Measurements from ENCODE around the gene LYPD3. TPM values are rescaled to one million over a fixed set of nuclear protein-coding genes. Genes with fewer than 3 reads are reported as not detected.

LYPD3 gene
- total and polyA plus RNA-seq, 9 donors = 0.39 to 13.9 (median 0.86) TPM

- Histone ChIP-seq H3K4me3 (ENCODE audit: low read length) (peak overlapping the region; percentile 84), H3K27me3 (ENCODE audit: control insufficient read depth, insufficient read depth, low read length) (peaks cover 13% of the 10 kb centered on the region), H3K27ac (ENCODE audit: low read length) (peak overlapping the region; percentile 86), H3K4me1 (ENCODE audit: control insufficient read depth, insufficient read depth, low read length) (peaks cover 33% of the 10 kb centered on the region), H3K36me3 (ENCODE audit: control insufficient read depth, insufficient read depth, low read length) (peaks cover 16% of the 10 kb centered on the region), H3K9me3 (replicated peaks; ENCODE audit: control insufficient read depth, low read depth, low read length) (no peaks in the 10 kb centered on the region)
- WGBS (ENCODE audit: insufficient coverage) = under 1% methylated on average over 63 of the region's 64 CpGs
- peak; percentile 97 for DNase-seq
These were observed 38.4 kb upstream of the LYPD3 start for GRCh38 chr19:43503501-43504425.

DNA sequence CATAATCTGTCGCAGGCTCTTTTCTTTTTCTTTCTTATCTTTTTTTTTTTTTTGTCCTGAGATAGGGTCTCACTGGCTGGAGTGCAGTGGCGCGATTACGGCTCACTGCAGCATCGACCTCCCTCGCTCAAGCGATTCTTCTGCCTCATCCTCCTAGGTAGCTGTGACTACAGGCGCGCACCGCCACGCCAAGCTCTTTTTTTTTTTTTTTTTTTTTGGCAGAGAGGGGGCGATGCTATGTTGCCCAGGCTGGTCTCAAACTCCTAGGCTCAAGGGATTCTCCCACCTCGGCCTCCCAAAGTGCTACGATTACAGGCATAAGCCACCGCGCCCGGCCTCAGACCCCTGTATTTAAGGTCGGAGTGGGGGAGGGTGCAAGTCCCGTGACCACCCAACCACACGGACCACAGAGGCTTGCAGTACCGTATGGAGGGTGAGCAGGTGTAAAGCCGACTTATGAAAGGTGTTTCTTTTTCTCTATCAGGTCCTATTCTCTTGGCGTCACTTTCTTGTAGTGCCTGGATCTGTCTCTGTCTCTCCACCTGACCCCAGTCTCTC is 37.1 kb upstream of the LYPD3 start:
- H3K9me3 ChIP-seq (replicated peaks; ENCODE audit: control insufficient read depth, low read depth, low read length) = no peaks in the 10 kb centered on the region
- 54% methylated on average over 9 of the region's 23 CpGs for WGBS (ENCODE audit: insufficient coverage)
- peaks cover 11% of the 10 kb centered on the region for H3K36me3 ChIP-seq (ENCODE audit: control insufficient read depth, insufficient read depth, low read length)
- DNase-seq = no peak
- H3K27ac ChIP-seq (ENCODE audit: low read length) = no peak overlapping the region
- H3K4me3 ChIP-seq (ENCODE audit: low read length) = no peak overlapping the region
- peaks cover 38% of the 10 kb centered on the region for H3K4me1 ChIP-seq (ENCODE audit: control insufficient read depth, insufficient read depth, low read length)
- peaks cover 13% of the 10 kb centered on the region for H3K27me3 ChIP-seq (ENCODE audit: control insufficient read depth, insufficient read depth, low read length)

- Histone ChIP-seq H3K27ac (ENCODE audit: low read length) (no peak overlapping the region), H3K27me3 (ENCODE audit: control insufficient read depth, insufficient read depth, low read length) (peaks cover 13% of the 10 kb centered on the region), H3K36me3 (ENCODE audit: control insufficient read depth, insufficient read depth, low read length) (peaks cover 15% of the 10 kb centered on the region), H3K4me3 (ENCODE audit: low read length) (no peak overlapping the region), H3K4me1 (ENCODE audit: control insufficient read depth, insufficient read depth, low read length) (peaks cover 38% of the 10 kb centered on the region), H3K9me3 (replicated peaks; ENCODE audit: control insufficient read depth, low read depth, low read length) (no peaks in the 10 kb centered on the region)
- no peak for DNase-seq
- 39% methylated on average over 20 of the region's 43 CpGs for WGBS (ENCODE audit: insufficient coverage)
These were observed 36.4 kb upstream of the LYPD3 start for GRCh38 chr19:43501661-43502418.

- Histone ChIP-seq H3K4me3 (ENCODE audit: low read length) (no peak overlapping the region), H3K9me3 (replicated peaks; ENCODE audit: control insufficient read depth, low read depth, low read length) (no peaks in the 10 kb centered on the region), H3K4me1 (ENCODE audit: control insufficient read depth, insufficient read depth, low read length) (peaks cover 29% of the 10 kb centered on the region), H3K36me3 (ENCODE audit: control insufficient read depth, insufficient read depth, low read length) (peaks cover 27% of the 10 kb centered on the region), H3K27me3 (ENCODE audit: control insufficient read depth, insufficient read depth, low read length) (peaks cover 13% of the 10 kb centered on the region), H3K27ac (ENCODE audit: low read length) (peak overlapping the region; percentile 63)
- DNase-seq = no peak
- WGBS (ENCODE audit: insufficient coverage) = 68% methylated on average over 3 of the region's 3 CpGs
These were observed 33.6 kb upstream of the LYPD3 start for GRCh38 chr19:43499042-43499441.

DNA sequence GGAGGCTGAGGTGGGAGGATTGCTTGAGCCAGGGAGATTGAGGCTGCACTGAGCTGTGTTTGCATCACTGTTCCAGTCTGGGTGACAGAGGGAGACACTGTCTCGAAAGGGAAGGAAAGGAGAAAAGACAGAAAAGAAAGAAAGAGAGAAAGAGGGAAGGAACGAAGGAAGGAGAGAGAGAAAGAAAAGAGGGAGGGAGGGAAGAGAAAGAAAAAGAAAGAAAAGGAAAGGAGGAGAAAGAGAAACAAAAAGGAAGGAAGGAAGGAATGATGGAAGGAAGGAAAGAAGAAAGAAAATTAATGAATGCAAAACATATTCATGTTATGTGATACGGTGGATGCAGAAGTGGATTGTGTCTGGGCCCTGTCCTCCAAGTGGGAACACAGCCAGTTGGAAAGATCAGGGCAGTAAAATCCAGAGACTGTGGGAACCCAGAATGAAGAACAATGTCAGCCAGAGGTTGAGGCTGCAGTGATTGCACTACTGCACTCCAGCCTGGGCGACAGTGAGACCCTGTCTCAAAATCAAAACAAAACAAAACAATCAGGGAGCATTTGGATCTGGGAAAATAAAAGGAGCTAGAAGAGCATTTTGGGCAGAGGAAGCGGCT is 32.9 kb upstream of the LYPD3 start:
- 53% methylated on average over 4 of the region's 5 CpGs for WGBS (ENCODE audit: insufficient coverage)
- Histone ChIP-seq H3K9me3 (replicated peaks; ENCODE audit: control insufficient read depth, low read depth, low read length) (no peaks in the 10 kb centered on the region), H3K27me3 (ENCODE audit: control insufficient read depth, insufficient read depth, low read length) (peaks cover 13% of the 10 kb centered on the region), H3K36me3 (ENCODE audit: control insufficient read depth, insufficient read depth, low read length) (peaks cover 27% of the 10 kb centered on the region), H3K4me1 (ENCODE audit: control insufficient read depth, insufficient read depth, low read length) (peaks cover 24% of the 10 kb centered on the region), H3K27ac (ENCODE audit: low read length) (no peak overlapping the region), H3K4me3 (ENCODE audit: low read length) (no peak overlapping the region)
- peak; percentile 93 for DNase-seq

GRCh38 chr19:43496960-43497359 is 31.6 kb upstream of the LYPD3 start:
- H3K9me3 ChIP-seq (replicated peaks; ENCODE audit: control insufficient read depth, low read depth, low read length) = no peaks in the 10 kb centered on the region
- peaks cover 4% of the 10 kb centered on the region for H3K27me3 ChIP-seq (ENCODE audit: control insufficient read depth, insufficient read depth, low read length)
- H3K4me3 ChIP-seq (ENCODE audit: low read length) = no peak overlapping the region
- WGBS (ENCODE audit: insufficient coverage) = 76% methylated on average over 4 of the region's 7 CpGs
- peaks cover 15% of the 10 kb centered on the region for H3K4me1 ChIP-seq (ENCODE audit: control insufficient read depth, insufficient read depth, low read length)
- H3K36me3 ChIP-seq (ENCODE audit: control insufficient read depth, insufficient read depth, low read length) = peaks cover 27% of the 10 kb centered on the region
- H3K27ac ChIP-seq (ENCODE audit: low read length) = no peak overlapping the region
- no peak for DNase-seq

GRCh38 chr19:43495082-43495481 is 29.7 kb upstream of the LYPD3 start:
- WGBS (ENCODE audit: insufficient coverage) = 70% methylated on average over 5 of the region's 8 CpGs
- Histone ChIP-seq H3K27me3 (ENCODE audit: control insufficient read depth, insufficient read depth, low read length) (no peaks in the 10 kb centered on the region), H3K4me3 (ENCODE audit: low read length) (no peak overlapping the region)

DNA sequence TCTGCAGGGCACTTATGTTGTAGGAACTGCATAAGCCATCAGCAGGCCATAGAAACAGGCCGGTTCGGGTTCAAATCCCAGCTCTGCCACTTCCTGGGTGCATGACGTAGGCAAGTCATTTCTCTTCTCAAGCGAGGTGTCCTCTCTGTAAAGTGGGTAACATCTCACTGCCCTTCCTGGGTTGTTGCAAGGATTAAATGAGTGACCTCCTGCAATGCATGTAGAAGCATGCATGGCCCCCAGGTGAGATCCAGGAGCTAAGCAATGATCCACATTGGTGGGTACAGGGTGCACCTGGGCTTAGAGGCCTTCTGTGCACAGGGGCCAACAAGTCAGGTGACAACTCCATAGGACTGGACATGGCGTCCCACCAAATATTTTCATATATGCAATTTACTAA is 25.4 kb upstream of the LYPD3 start:
- no peaks in the 10 kb centered on the region for H3K9me3 ChIP-seq (replicated peaks; ENCODE audit: control insufficient read depth, low read depth, low read length)
- no peak overlapping the region for H3K4me3 ChIP-seq (ENCODE audit: low read length)
- no peak for DNase-seq
- no peak overlapping the region for H3K27ac ChIP-seq (ENCODE audit: low read length)
- no peaks in the 10 kb centered on the region for H3K4me1 ChIP-seq (ENCODE audit: control insufficient read depth, insufficient read depth, low read length)
- peaks cover 16% of the 10 kb centered on the region for H3K36me3 ChIP-seq (ENCODE audit: control insufficient read depth, insufficient read depth, low read length)
- WGBS (ENCODE audit: insufficient coverage) = 93% methylated on average over 4 of the region's 5 CpGs
- H3K27me3 ChIP-seq (ENCODE audit: control insufficient read depth, insufficient read depth, low read length) = no peaks in the 10 kb centered on the region

More at GRCh38 chr19:43495082-43495481, 29.7 kb upstream of the LYPD3 start:
- H3K27ac ChIP-seq (ENCODE audit: low read length) = no peak overlapping the region
- peaks cover 12% of the 10 kb centered on the region for H3K4me1 ChIP-seq (ENCODE audit: control insufficient read depth, insufficient read depth, low read length)
- no peak for DNase-seq
- peaks cover 27% of the 10 kb centered on the region for H3K36me3 ChIP-seq (ENCODE audit: control insufficient read depth, insufficient read depth, low read length)
- no peaks in the 10 kb centered on the region for H3K9me3 ChIP-seq (replicated peaks; ENCODE audit: control insufficient read depth, low read depth, low read length)

DNA sequence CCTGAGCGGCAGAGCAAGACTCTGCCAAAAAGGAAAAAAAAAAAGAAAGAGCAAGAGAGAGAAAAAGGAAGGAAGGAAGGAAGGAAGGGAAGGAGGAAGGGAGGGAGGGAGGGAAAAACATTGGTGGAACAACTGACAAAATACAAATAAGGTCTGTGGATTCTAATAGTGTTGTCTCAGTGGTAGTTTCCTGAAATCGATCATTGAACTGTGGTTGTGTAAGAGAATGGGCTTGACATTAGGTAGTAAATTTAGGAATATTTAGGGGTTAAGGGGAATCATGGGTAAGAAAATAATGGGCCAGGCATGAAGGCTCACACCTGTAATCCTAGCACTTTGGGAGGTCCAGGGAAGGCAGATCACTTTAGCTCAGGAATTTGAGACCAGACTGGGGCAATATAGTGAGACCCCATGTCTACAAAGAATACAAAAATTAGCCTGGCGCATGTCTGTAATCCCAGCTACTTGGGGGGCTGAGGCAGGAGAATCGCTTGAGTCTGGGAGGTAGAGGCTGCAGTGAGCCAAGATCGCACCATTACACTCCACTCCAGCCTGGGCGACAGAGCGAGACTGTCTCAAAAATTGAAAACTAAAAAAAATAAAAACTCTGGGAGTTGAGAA is 24.7 kb upstream of the LYPD3 start:
- 90% methylated on average over 2 of the region's 7 CpGs for WGBS (ENCODE audit: insufficient coverage)
- Histone ChIP-seq H3K27me3 (ENCODE audit: control insufficient read depth, insufficient read depth, low read length) (no peaks in the 10 kb centered on the region), H3K27ac (ENCODE audit: low read length) (no peak overlapping the region), H3K4me3 (ENCODE audit: low read length) (no peak overlapping the region), H3K4me1 (ENCODE audit: control insufficient read depth, insufficient read depth, low read length) (no peaks in the 10 kb centered on the region), H3K9me3 (replicated peaks; ENCODE audit: control insufficient read depth, low read depth, low read length) (no peaks in the 10 kb centered on the region), H3K36me3 (ENCODE audit: control insufficient read depth, insufficient read depth, low read length) (peaks cover 9% of the 10 kb centered on the region)
- no peak for DNase-seq

Data from muscle of leg (tissue), 11 donors.